Heart left ventricle (tissue), 11 donors: ENCODE data around the gene CRYBB2. TPM values are rescaled to one million over a fixed set of nuclear protein-coding genes. Genes with fewer than 3 reads are reported as not detected.

Source experiments
- polyA plus RNA-seq, 2 donors: library from polyadenylated mRNA; stranded (reverse); fragments of 200-250 nt; gene quantifications; one replicate each; pipeline ENCODE4 v1.2.3, GENCODE V29; 2013
- total RNA-seq, 9 donors: library from RNA; depleted of rRNA in 2 of 9; stranded (reverse); fragments of >200 nt in 2 of 9; fragmentation: NEBNext Ultra II Directional in 3 of 9; extraction: Animal tissue kit (Norgen Biotek cat#: 25700) in 3 of 9; gene quantifications; one replicate each; pipeline versions ENCODE4 v1.1.0 to v1.2.4, GENCODE V29; 2016 to 2023
- donor health status: ischemic (EF 13 %, LVEDD 7.1; RV severe dilation, severe dysfunction).
- donor health status: healthy with polysubstance abuse.
- donor health status: DM: no; HTN: yes; CAD: no.
- donor health status: DM: no; HTN: no; CAD: no.
- donor health status: ischemic (EF 25% LVEDD 5.7; RV mildly dilated, moderate dysfunction).
- donor health status: healthy.
- donor health status: DM: yes; HTN: yes; CAD: no.
- donor health status: PGD.
- donor health status: nonischemic (EF 23%, LVEDD 6.1; RV moderate dilation, normal function).

The CRYBB2 gene
- total and polyA plus RNA-seq, 11 donors = not detected

Other genes starting within 250 kb of the CRYBB2 start
- under 1 TPM in 2 of 9 donors, not detected in 7; 0.36 to 0.37 TPM for gene CRYBB3, start 19.8 kb upstream of the CRYBB2 start, total RNA-seq
- gene CRYBB3, start 19.8 kb upstream of the CRYBB2 start, polyA plus RNA-seq = not detected